CD4-positive, alpha-beta T cell treated with Interleukin-4 for 4 hours (primary cell): ENCODE measurements around the gene KAT6B.

Experiments used
- DNase-seq: peaks from one replicate; pipeline ENCODE4 v3.0.0-alpha.2; 2020

KAT6B gene

DNA sequence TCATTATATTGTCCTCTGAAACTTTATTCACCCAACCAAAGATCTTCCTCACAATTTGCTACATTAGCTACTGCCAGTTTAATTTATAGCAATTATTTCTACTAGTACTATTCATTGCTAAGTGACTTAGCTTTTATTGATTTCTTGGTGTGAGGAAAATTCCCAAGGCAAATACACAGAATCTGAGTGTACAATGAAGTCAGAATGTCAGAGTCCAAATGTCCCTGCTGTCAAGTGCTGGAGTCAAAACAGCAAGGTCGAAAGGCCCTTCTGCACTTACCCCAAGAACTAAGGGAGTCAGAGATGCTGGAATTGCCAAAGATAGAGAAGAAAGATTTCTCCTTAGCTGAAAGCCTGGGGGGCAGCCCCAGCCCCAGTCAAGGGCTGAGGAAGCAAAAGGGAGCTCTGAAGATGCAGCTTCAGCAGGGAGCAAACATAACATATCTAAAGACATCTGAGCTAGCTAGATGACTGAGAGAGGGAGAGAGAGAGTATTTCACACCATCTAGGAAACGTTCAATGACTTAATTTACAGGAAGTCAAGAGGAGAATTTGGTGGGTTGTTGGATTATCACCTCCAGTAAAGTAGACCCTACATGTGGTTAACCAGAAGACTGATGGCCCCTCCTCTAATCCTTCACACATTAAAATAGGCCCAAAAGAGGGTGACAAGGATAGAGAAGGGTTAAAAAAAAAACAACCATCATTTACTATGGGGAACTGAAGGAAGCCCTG lies 248.5 kb downstream of the KAT6B start:
- no peak for DNase-seq

DNA sequence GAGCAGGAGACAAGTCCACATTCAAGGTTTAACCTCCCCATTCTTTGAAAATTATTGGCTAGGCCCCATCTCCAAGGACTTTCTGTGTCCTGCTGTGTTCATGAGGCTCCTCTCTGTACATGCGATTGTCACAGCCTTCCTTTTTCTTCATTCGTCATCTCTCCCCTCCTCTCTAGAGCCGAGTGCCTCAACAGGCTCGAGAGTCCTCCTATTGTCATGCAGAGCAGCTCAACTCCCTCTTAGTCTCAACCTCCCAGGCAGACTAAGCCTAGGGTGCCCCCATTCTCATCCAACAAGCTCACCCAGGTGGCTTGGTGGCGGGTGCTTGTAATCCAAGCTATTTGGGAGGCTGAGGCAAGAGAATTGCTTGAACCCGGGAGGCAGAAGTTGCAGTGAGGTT lies 249.9 kb downstream of the KAT6B start:
- no peak for DNase-seq

DNA sequence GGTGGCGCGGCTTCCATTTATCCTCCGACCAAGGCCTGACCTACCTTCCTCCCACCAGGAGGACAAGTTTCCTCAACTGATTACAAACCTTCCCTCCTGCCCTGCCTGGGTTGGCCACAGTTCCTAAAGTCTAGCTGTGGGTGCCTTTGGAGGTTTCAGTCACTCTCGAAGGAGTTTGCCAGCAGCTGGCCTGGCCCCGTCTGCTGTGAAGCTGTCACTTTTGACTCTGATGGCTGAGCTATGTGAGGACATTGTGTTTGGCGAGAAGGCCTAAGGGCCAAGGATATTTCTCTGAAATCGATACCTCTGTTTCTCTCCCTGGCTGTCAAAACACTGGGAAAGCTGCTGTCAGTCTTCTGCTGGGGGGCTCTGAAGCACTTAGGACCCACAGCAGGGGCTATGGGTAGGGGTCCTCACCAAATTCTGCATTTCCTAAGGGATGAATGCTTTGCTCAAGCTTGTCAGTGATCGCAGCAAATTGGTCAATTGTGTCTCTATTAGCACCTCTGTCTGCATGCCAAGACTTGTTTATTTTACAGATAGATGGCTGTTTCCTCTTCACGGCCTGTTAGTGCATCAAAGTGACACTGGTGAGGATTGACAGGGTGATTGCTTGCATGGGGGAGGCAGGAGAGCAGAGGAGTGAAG lies 253.2 kb downstream of the KAT6B start:
- DNase-seq, result no peak

DNA sequence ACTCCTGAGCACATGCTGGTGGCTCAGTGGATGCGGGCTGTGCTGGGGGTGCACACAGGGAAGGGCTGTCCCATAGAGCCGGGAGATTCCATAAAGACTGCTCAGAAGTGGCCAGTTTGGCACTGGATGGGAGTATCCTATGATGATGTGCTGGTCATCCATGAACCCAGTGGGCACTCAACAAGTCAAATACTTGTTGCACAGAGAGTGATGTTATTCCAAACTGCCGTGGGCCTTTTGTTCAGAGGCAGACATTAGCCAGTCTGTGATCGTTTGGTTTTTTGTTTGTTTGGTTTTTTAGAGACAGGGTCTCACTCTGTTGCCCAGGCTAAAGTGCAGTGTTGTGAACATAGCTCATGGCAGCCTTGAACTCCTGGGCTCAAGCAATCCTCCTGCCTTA lies 254.2 kb downstream of the KAT6B start:
- no peak for DNase-seq

DNA sequence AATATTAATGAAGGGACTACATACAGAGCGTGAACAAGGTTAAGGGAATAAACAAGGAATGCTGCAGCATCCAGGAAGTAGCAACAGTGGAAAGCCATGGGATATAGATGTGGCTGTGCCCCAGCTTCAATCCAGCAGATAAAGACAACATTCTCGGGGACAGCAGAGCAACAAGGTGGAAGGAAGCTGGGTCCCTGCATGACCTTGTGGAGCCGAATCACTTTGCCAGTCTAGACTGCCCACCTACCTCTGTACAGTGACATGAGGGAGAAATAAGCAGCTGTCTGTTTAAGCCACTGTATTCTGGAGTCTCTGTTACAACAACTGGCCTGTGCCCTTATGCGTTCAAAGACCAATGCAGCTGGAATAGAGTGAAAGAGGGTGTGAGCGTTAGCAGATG lies 255.0 kb downstream of the KAT6B start:
- no peak for DNase-seq
